AML-193 (cell line): ENCODE measurements around the gene SPATC1L.
"Not testable (repeated sequence)": the region's sequence is repeated elsewhere in the genome, so short reads cannot be mapped to it uniquely, and the experiment has no call there.

Source experiments
- DNase-seq, 2 experiments: peaks; one replicate each; lab custom pipeline; 2025; lab: John Stamatoyannopoulos, UW

SPATC1L gene

DNA sequence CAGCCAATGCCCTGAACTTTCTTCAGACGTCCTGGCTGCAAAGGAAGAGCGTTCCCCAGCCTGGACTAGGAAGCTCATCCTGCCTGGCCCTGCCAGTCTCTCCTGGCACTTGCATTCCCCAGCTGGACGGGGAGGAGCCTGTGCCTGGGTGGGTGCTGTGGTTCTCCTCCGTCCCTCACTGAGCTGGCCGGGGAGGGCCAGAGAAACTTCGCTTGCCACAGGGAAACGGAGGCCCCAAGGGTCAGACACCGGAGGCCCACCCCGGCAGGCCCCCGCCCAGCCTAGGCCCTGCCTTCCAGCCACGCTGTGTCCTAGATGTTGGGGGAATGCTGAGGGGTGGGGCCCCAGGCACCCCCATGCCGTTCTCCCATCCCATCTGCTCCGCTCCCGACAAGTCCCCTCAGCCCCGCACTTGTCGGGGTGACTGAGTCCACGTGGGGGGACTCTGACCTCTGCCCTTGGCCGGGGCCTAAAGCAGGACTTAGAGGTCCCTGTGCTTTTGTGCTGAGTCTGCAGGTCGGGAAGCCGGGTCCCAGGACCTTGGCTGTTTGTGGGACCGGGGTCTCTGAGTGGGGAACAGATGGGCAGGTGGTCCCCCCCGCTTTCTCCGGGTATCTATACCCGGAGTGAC lies 33.7 kb downstream of the SPATC1L start:
- no peak for DNase-seq

DNA sequence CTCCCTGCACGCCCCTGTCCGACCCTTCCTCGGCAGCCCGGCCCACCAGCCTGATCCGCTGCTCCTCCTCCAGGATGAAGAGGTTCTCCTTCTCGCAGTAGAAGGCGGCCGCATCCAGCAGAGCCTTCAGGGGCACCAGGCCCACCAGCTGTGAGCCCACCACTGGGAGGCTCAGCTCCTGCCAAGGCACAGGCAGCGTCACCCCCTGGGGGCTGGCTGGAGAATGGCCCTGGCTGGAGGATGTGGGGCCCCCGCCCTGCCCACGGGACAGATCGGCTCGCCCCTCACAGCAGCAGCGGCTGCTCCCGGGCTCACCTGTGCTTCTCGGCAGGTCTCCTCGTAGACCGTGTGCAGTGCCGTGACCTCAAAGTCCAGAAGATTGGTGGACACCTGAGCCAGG lies 34.2 kb downstream of the SPATC1L start:
- DNase-seq: no peak

DNA sequence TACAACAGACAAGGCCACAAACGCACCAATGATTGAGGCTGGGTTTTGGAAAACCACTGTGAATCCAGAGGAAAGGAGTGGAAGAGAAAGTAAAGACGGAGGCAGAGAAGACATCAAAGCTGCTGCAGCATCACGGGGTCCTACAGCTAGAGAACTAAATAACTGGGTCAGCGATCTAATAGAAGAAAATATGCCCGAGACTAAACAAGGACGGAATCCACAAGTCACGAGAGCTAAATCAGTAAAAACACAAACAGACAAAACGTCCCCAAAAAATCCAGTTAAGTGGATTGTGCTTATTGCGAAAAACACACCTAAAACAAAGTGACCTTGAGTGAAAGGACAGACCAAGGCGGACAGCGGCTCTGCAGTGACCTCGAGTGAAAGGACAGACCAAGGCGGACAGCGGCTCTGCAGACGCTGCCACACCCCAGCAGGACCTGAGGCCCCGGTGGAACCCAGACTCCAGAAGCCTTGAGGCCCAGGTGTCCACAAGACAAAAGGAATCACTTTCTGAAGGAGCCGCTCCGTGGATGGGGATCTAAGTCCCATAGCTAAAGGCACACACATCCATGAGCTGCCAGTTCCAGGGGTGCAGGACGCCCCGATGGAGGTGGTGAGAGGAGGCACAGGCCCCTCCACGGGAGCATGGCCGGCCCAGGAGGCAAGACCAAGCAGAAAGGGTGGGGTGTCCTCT lies 34.9 kb downstream of the SPATC1L start:
- no peak for DNase-seq

DNA sequence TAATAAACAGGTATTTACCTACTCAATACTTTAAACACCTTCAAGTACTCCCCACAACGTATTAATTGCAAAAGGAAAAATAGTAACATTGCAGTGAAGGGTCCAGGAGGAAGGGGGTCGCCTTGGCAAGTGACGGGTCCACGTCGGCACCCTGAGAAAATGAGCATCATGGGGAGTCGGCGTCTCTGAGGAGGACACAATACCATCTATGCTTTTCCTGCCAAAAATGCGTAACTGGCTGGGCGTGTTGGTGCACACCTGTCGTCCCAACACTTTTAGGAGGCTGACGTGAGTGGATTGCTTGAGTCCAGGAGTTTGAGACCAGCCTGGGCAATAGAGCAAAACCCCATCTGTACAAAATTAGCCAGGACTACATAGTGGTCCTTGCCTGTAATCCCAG lies 36.2 kb downstream of the SPATC1L start:
- no peak for DNase-seq

DNA sequence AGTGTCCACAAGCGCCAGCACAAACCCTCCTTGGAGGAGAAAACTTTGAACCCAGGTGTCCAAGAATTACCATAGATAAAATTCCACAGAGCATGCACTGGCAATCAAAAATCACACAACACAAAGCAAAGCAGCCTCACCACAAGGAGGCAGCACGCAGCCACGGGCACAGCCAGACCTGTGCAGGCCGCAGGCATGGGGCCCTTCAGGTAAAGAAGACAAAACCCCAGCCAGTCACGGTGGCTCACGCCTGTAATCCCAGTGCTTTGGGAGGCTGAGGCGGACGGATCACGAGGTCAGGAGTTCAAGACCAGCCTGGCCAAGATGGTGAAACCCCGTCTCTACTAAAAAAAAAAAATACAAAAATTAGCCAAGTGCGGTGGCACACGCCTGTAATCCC lies 36.8 kb downstream of the SPATC1L start:
- DNase-seq: peak; percentile 20 to 36

DNA sequence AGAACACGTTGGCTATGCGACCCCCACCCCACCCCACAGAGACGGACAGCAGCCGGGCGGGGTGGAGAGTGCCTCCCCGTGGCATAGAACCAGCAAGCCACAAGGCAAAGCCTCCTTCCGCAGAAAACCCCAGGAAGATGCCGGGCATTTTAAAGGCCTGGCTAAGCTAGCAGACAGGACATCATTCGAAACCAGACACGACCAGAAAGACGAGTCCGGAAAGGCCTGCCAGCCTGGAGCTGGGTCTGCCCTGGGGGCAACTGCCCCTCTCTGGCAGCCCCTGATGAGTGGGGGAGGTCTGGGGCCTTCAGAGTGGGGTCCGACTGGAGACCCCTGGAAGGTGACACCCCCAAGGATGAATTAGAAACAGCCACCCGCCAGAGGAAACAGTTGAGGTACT lies 37.4 kb downstream of the SPATC1L start:
- DNase-seq: no peak

DNA sequence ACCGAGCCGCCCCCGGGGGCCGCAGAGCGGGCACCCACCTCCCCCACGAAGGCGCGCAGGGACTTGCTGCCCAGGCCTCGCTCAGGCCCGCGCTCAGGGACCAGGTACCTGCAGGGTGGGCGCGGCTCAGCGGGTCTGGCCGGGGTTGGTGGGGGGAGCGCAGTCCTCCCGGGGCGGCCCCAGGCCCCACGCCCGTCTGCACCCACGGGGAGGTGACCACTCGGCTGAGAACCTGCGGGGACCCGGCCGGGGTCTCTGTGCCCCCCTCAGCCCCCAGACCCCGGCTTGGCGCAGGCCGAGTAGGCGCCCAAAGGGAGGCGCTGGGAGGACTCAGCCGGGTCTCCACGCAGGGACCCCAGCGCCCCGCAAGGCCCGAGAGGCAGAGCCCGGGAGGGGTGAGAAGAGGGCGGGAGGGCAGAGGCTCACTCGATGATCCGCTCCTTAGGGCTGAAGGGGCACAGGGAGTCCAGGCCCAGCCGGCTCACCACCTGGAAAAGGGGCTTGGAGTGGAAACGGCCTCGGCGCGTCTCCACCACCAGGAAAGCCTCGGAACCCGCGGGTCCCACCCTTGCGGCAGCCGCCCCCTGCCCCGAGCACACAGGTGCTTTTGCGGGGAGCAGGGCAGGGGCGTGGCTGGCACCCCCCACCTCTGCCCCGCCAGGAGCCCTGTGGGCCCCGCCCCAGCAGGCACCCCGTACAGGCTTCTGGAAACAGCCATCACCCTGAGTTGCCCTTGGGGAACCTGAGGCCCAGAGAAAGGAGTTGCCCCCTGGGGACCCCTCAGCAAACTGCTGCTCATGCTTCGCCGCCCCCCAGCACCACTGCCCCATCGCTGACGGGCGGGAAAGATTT lies 38.2 kb downstream of the SPATC1L start:
- no peak for DNase-seq

DNA sequence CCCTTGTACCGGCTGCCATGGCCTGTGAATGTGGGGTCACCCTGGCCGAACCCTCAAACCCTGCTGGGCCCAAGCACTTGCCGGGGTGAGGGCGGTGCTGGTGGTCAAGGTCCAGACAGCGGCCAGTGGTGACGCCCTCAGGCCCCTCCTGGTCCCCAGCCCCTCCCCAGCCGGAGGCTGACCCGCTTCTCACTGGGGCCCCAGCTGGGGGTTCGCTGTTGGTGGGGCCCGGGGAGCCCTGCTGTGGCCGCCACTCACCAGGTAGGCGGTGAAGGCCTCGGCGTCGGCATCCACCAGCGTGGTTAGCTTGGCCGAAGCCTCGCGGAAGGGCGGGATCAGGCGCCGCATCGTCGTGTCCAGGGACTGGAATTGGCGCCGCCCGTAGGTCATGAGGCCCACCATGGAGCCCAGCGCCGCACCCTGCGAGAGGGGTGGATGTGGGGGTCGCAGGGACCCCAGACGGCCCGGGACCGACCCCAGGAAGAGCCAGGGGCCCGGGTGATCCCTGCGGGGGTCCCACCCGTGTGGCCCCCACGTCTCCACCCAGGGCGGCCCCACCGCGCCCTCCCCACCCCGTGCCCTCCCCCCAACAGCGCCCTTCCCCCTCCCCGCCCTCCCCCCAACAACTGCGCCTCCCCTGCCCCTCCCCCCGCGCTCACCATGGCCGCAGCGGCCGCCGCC lies 39.0 kb downstream of the SPATC1L start:
- DNase-seq: no peak

DNA sequence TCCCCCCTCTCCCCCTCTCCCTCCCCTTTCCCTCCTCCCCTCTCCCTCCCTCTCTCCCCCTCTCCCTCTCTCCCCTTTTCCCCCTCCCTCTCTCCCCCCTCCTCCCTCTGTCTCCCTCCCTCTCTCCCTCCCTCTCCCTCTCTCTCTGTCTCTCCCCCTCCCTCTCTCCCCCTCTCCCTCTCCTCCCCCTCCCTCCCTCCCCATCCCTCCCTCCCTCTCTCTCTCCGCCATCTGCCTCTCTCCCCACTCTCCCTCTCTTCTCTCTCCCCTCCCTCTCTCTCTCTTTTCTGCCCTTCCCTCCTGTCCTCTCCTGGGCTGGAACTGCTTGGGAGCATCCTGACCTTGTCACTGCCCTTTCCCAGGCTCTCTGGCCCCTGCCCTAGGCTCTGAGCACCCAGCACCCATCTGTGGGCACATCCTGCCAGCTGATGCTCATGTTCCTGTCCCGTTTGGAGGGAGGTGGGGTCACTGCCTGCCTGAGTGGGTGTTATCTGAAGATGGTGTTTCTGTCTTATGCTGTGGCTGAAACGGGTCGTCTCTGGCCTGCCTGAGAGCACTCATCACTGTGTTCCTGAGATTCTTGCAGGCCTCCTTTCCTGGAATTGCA lies 39.7 kb downstream of the SPATC1L start:
- no peak for DNase-seq

DNA sequence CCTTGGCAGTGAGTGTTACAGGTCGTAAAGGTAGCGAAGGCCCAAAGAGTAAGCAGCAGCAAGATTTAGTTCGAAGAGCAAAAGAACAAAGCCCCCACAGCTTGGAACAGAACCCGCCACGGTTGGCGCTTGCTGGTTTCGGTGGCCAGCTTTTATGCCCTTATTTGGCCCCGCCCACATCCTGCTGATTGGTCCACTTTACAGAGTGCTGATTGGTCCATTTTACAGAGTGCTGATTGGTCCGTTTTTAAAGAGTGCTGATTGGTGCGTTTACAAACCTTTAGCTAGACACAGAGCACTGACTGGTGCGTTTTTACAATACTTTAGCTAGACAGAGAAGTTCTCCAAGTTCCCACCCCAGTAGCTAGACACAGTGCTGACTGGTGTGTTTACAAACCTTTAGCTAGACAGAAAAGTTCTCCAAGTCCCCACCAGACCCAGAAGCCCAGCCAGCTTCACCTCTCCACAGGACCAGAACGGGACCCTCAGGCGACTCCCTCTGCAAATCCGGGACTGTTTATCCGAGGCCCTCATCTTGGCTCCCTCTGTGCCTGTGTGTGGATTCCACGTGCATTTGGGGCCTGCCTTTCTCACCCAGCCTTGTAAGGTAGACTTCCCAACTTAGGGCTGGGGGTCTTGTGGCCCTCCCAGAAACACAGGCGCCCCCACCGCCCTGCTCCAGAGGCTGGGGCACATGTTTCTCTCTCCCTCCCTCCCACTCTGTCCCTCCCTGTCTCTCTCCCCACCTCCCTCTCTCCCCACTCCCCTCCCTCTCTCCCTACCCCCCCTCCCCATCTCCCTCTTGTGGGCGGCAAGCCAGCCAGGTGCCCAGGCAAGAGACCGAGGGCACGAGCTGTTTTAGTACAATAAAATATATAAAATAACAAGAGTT lies 41.4 kb downstream of the SPATC1L start:
- DNase-seq: no peak

DNA sequence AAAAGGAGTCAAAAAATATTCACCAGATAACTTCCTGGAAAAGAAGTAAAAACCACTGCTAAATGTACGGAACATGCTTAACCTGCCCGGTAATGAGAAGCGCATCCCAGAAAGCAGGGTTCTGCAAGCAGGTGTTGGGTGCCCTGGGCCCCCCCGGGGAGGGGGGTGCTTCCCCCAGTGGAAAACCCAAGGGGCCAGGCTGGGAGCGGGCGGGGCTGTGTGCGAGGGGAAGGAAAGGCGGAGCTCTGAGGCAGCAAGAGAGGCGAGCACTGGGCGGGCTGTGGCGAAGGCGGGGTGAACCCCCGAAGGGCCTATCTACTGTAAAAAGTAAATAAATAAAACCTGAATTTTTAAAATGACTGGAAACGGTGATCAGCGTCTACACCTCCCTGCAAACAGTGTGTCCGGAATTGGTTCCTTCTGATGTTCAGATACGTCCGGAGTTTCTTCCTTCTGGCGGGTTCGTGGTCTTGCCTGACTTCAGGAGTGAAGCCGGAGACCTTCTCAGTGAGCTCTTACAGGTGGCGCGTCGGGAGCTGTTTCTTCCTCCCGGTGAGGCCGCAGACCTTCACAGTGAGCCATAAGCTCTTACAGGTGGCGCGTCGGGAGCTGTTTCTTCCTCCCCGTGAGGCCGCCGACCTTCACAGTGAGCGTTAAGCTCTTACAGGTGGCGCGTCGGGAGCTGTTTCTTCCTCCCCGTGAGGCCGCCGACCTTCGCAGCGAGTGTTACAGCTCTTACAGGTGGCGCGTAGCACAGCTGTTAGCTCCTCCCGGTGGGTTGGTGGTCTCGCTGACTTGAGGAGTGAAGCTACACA lies 42.3 kb downstream of the SPATC1L start:
- DNase-seq: no peak

DNA sequence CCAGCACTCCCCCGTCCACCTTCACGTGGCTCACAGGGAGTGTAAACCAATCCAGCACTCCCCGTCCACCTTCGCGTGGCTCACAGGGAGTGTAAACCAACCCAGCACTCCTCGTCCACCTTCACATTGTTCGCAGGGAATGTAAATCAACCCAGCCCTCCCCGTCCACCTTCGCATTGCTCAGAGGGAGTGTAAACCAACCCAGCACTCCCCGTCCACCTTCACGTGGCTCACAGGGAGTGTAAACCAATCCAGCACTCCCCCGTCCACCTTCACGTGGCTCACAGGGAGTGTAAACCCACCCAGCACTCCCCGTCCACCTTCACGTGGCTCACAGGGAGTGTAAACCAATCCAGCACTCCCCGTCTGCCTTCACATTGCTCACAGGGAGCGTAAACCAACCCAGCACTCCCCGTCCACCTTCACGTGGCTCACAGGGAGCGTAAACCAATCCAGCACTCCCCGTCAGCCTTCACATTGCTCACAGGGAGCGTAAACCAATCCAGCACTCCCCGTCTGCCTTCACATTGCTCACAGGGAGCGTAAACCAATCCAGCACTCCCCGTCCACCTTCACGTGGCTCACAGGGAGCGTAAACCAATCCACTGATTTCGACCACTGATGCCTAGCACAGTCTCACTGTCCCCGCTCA lies 43.8 kb downstream of the SPATC1L start:
- DNase-seq: not testable (repeated sequence)

DNA sequence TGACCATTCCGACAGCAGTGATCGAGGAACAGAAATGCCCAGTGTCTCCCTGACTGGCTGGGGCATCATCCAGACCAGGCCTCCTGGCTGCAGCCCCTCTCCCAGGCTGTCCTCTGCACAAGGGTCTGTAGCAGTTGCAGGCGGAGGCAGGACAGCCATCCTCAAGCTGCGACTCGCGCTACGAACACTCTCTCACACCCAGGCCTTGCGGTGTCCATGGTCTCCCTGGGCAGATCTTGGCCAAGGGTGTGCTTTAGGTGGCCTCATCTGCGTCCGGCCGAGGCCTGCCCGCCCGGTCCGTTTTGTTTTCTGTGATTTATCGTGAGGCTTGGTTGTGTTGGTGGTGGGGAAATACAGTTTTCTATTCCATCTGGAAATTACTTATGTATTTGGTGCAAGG lies 44.6 kb downstream of the SPATC1L start:
- no peak for DNase-seq

DNA sequence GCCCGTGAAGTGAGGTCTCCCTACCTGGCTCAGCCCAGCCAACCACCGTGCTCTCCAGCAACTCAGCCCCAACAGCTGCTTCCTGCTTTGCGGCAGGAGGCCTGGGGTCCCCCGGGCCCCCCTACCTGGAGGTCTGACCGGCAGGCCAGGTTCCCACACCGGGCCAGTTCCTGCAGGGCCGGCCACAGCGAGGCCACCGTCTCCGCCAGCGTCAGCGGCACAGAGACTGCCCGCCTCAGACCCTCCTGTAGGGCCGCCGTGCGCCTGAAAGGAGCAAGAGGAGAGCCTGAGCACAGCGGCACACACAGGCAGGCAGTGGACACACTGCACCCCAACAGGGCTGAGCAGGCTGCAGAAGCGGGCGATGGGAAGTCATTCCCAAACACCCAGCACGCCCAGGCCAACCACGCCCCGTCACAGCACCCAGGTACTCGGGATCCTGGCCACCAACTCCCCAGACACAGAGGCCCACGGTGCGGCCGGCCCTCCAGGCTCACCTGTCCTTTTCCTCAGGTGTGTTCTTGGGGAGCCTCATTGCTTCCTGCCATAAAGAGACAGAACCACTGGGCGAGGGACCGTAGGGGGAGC lies 45.8 kb downstream of the SPATC1L start:
- no peak for DNase-seq

DNA sequence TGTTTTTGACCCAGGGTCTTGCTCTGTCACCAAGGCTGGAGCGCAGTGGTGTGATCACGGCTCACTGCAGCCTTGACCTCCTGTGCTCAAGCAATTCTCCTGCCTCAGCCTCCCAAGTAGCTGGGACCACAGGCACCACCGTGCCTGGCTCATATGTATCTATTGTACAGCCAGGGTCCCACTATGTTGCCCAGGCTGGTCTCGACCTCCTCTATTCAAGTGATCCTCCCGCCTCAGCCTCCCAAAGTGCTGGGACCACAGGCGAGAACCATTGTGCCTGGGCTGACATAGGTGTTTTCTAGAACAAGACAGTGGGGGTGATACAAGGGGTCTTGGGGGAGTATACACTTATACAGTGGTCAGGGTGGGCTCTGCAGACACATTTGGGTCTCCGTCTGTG lies 46.4 kb downstream of the SPATC1L start:
- DNase-seq: no peak

DNA sequence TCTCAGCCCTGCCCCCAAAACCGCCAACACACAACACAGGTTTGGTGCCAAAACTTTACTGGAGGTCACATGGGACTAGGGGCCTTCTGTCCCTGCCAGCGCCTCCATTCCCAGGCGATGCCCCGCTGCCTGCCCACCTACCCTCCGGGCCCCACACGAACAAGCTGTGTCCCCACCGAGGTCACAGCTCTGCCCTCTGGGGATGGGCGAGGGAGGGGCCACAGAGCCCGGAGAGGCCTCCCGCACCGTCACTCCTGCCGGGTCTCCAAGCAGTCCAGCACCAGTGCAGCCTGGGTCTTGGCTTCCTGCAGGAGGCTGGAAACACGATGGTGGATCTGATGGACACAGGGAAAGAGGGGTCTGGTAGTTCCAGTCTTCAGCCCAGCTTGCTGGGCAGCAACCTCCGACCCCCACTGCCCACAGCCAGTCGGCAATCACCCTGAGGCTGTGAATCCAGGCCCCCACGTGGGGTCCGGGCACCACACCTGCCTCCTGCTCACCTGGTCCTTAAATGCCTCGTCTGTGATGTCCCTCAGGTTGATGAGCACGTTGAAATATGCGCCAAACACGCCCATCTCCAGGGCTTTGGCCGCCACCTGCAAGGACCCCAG lies 47.4 kb downstream of the SPATC1L start:
- DNase-seq: no peak

DNA sequence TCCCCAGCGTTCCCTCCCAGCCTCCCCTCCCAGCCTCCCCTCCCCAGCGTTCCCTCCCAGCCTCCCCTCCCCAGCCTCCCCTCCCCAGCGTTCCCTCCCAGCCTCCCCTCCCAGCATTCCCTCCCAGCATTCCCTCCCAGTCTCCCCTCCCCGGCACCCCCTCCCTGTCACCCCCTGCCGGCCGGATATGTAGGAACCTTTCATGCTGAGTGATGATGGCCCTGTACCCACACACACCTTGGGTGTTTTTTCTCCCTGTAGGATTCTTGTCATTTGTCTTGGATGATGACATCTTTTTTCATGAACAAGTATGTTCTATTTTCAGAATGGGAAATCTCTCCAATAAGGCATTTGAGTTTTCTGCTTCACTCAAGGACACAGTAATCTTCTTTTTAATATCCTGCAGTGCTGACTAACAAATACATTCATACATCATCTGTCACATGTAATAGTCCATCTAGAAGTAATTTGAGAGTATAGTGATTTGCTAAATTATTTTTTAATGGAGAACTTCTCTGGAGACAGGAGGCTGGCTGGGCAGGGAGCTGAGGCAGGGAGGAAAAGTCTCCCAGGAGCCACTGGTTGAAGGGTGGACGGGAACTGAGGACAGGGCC lies 48.4 kb downstream of the SPATC1L start:
- no peak for DNase-seq
